Sigmoid colon (tissue), 7 donors: Measurements from ENCODE around the gene KIF26B. TPM values are rescaled to one million over a fixed set of nuclear protein-coding genes. Genes with fewer than 3 reads are reported as not detected.
"Not testable (repeated sequence)": the region's sequence is repeated elsewhere in the genome, so short reads cannot be mapped to it uniquely, and the experiment has no call there.

Experiments used
- DNase-seq: peaks from one replicate; pipeline ENCODE4 v3.0.0-alpha.2; 2019
- H3K27ac ChIP-seq, 4 donors: fragments of 200-600 bp; sonication (generic); one replicate each; pipeline ENCODE4 v1.5.1; 2016 to 2019; ENCODE audit warnings: mild to moderate bottlenecking in 1 of 4
- H3K27me3 ChIP-seq, 3 donors: fragments of 200-600 bp; sonication (generic); one replicate each; pipeline ENCODE4 v1.5.1; 2019; ENCODE audit warnings: mild to moderate bottlenecking in 1 of 3
- H3K36me3 ChIP-seq, 4 donors: fragments of 200-600 bp; sonication (generic); one replicate each; pipeline ENCODE4 v1.5.1; 2016 to 2019
- H3K4me1 ChIP-seq, 4 donors: fragments of 200-600 bp; sonication (generic); one replicate each; pipeline ENCODE4 v1.5.1; 2017 to 2019
- H3K4me3 ChIP-seq, 4 donors: fragments of 200-600 bp; sonication (generic); one replicate each; pipeline ENCODE4 v1.5.1; 2017 to 2019; ENCODE audit warnings: mild to moderate bottlenecking in 2 of 4, moderate library complexity in 1 of 4
- H3K9me3 ChIP-seq, 4 donors: fragments of 200-600 bp in 3 of 4; sonication (generic) in 3 of 4; one replicate each; pipeline versions ENCODE4 v1.5.1 to v1.6.1; 2013 to 2019
- EP300 ChIP-seq, 4 donors: sonication (generic); formaldehyde crosslinking; IDR thresholded peaks; one replicate each; pipeline ENCODE4 v1.6.1; 2017; ENCODE audit warnings: antibody characterized with exemption in 4 of 4
- POLR2A ChIP-seq, 2 donors: fragments of 450-650 bp; IDR thresholded peaks; one replicate each; pipeline ENCODE4 v1.6.1; 2016; ENCODE audit warnings: antibody characterized with exemption in 2 of 2, mild to moderate bottlenecking in 2 of 2, moderate library complexity in 2 of 2
- POLR2AphosphoS5 ChIP-seq, 4 donors: sonication (generic); formaldehyde crosslinking; IDR thresholded peaks; one replicate each; pipeline ENCODE4 v1.6.1; 2017; ENCODE audit warnings: antibody characterized with exemption in 4 of 4
- WGBS, 2 donors: extraction: QIAGEN DNeasy Blood & Tissue Kit; methylation state at CpG; one replicate each; pipeline ENCODE4 v1.1.7; 2013; 5-methylcytosine and 5-hydroxymethylcytosine counted together
- intact Hi-C: fragments of 100-400 bp; cut with DNase I; formaldehyde crosslinking; loops from one replicate; pipeline ENCODE4 v1.15.1; 2023
- polyA plus RNA-seq, 3 donors: library from polyadenylated mRNA; stranded (reverse); fragments of 200-250 nt; gene quantifications; one replicate each; pipeline ENCODE4 v1.2.3, GENCODE V29; 2013
- total RNA-seq, 4 donors: library from RNA; depleted of rRNA; stranded (reverse); fragments of >200 nt; gene quantifications; one replicate each; pipeline ENCODE4 v1.1.0, GENCODE V29; 2016
- TF ChIP-seq, protein P1 (sequence below), 4 experiments: fragments of 450-650 bp in 3 of 4; fragments of 200-600 bp in 1 of 4; IDR thresholded peaks; one replicate each; pipeline ENCODE4 v1.5.1; 2016 to 2019; ENCODE audit warnings: antibody characterized with exemption in 4 of 4, mild to moderate bottlenecking in 3 of 4, moderate library complexity in 2 of 4
- donor health status: healthy with polysubstance abuse.
- donor health status: Bipolar disorder and iron deficiency.
- donor health status: healthy.

KIF26B gene
- total and polyA plus RNA-seq, 7 donors, result under 0.01 to 5.5 (median 1.4) TPM; not detected in 1

DNA sequence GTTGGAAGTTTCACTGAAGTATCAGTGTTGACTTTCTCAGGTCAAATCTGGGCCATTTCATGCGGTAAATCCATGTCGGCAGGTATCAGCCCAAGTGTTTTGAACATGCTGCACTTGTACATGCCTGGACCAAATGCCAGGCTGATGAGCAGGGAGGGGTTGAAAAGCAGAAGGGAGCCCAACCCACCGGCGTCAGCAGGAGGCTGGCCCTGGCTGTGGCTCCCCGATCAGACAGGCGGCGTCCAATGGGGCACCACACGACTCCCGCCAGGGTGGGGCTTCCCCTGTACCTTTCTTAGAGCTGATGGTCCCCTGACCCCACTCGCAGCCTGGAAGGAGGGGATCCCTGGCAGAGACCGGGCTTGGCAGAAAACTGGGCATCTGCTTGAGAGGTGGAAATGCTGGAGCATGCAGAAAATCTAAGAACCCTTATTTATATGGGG is 540.0 kb downstream of the KIF26B start:
- no peak overlapping the region for H3K4me3 ChIP-seq
- intact Hi-C loops, result no loop called here
- H3K27me3 ChIP-seq, result no peaks in the 10 kb centered on the region
- no peak for DNase-seq
- no peaks in the 10 kb centered on the region for H3K4me1 ChIP-seq
- H3K9me3 ChIP-seq, result peaks cover 0 to 2% (median 0%) of the 10 kb centered on the region in 4 donors
- TF ChIP-seq POLR2AphosphoS5 (IDR thresholded peaks at IDR 0.05) (no peak), EP300 (IDR thresholded peaks at IDR 0.05) (no peak), POLR2A (IDR thresholded peaks at IDR 0.05) (no peak)
- TF ChIP-seq, protein P1, sequence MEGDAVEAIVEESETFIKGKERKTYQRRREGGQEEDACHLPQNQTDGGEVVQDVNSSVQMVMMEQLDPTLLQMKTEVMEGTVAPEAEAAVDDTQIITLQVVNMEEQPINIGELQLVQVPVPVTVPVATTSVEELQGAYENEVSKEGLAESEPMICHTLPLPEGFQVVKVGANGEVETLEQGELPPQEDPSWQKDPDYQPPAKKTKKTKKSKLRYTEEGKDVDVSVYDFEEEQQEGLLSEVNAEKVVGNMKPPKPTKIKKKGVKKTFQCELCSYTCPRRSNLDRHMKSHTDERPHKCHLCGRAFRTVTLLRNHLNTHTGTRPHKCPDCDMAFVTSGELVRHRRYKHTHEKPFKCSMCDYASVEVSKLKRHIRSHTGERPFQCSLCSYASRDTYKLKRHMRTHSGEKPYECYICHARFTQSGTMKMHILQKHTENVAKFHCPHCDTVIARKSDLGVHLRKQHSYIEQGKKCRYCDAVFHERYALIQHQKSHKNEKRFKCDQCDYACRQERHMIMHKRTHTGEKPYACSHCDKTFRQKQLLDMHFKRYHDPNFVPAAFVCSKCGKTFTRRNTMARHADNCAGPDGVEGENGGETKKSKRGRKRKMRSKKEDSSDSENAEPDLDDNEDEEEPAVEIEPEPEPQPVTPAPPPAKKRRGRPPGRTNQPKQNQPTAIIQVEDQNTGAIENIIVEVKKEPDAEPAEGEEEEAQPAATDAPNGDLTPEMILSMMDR (IDR thresholded peaks at IDR 0.05), result no peak
- no peaks in the 10 kb centered on the region for H3K36me3 ChIP-seq
- H3K27ac ChIP-seq, result no peak overlapping the region
- WGBS, 2 donors, result 70 to 84% methylated on average over 11 of the region's 11 CpGs

DNA sequence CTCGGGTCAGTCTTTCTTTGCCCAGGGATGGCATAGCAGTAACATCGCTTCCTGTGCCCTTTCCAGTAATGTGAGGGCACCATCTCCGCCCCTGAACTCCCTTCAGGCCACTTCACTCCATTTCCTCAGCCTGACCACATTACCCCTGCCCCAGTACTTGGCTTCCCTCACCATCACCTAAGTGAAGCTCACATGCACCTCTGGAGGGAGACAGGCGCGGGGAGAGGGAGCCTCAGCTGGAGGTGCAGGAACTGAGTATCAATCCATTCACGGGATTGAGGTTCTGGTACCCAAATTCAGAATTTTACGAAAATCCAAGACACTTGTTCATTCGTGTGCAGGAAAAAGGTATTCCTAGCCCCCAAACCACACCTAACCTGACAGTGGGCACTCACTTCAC is 540.4 kb downstream of the KIF26B start:
- Histone ChIP-seq H3K4me1 (no peaks in the 10 kb centered on the region), H3K27me3 (no peaks in the 10 kb centered on the region), H3K4me3 (no peak overlapping the region), H3K9me3 (peaks cover 0 to 2% (median 0%) of the 10 kb centered on the region in 4 donors), H3K36me3 (no peaks in the 10 kb centered on the region), H3K27ac (no peak overlapping the region)
- DNase-seq, result no peak
- TF ChIP-seq, protein P1 (IDR thresholded peaks at IDR 0.05), result no peak
- TF ChIP-seq POLR2A (IDR thresholded peaks at IDR 0.05) (no peak), EP300 (IDR thresholded peaks at IDR 0.05) (no peak), POLR2AphosphoS5 (IDR thresholded peaks at IDR 0.05) (no peak)
- intact Hi-C loops, result no loop called here
- WGBS, 2 donors, result 77 to 86% methylated on average over 8 of the region's 8 CpGs

DNA sequence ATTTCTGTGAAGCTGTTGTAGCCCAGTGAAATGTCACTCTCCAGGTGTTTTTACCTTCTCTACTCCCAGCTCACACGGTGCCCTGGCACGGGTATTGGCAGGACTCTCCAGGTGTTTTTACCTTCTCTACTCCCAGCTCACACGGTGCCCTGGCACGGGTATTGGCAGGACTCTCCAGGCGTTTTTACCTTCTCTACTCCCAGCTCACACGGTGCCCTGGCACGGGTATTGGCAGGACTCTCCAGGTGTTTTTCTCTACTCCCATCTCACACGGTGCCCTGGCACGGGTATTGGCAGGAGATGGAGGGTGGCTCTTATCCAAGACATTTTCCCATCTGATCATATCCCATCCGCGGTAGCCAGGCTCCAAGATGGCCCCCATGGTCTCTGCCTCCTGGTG is 540.9 kb downstream of the KIF26B start:
- H3K9me3 ChIP-seq, intact Hi-C loops, H3K4me3 ChIP-seq, H3K27ac ChIP-seq, H3K4me1 ChIP-seq, H3K36me3 ChIP-seq, DNase-seq, H3K27me3 ChIP-seq: not testable (repeated sequence)
- WGBS, 2 donors, result 90 to 94% methylated on average over 8 to 11 of the region's 11 CpGs

DNA sequence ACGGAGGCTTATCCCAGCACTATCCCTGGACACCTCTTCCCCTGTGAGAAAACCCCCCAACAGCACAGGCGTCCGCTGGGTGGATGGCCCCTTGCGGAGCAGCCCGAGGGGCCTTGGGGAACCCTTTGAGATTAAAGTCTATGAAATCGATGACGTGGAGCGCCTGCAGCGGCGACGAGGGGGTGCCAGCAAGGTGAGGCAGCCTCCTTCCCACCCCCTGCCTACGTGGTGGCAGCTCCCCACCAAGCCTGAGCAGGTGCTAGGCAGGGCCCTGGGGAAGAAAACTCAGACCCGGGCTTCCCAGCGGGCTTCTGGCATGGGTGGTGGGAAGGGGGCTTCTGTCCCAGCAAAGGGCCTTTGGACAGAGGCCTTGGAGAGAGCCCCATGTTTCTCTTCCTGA is 543.3 kb downstream of the KIF26B start:
- Histone ChIP-seq H3K36me3 (peaks cover 0 to 4% (median 0%) of the 10 kb centered on the region in 4 donors), H3K4me3 (no peak overlapping the region), H3K27ac (no peak overlapping the region), H3K9me3 (peaks cover 0 to 2% (median 0%) of the 10 kb centered on the region in 4 donors), H3K27me3 (no peaks in the 10 kb centered on the region), H3K4me1 (no peaks in the 10 kb centered on the region)
- TF ChIP-seq, protein P1 (IDR thresholded peaks at IDR 0.05), result no peak
- TF ChIP-seq POLR2A (IDR thresholded peaks at IDR 0.05), result no peak
- no peak for TF ChIP-seq EP300 (IDR thresholded peaks at IDR 0.05)
- TF ChIP-seq POLR2AphosphoS5 (IDR thresholded peaks at IDR 0.05), result no peak
- DNase-seq, result no peak
- 93 to 94% methylated on average over 14 of the region's 14 CpGs for WGBS, 2 donors
- intact Hi-C loops, result no loop called here

DNA sequence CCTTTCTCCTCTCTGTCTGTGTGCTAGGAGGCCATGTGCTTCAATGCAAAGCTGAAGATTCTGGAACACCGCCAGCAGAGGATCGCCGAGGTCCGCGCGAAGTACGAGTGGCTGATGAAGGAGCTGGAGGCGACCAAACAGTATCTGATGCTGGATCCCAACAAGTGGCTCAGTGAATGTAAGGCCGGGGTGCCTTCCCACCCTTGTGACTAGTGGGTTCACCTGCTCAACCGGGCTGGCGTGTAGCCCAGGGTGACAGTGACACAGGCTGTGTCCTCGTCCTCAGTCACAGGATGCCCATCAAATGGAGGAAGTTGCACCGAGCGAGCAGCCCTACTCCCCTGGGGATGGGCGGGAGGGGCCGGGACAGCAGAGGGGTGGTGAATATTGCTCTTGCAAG is 544.1 kb downstream of the KIF26B start:
- no peak for DNase-seq
- Histone ChIP-seq H3K9me3 (peaks cover 0 to 2% (median 0%) of the 10 kb centered on the region in 4 donors), H3K27ac (no peak overlapping the region), H3K27me3 (no peaks in the 10 kb centered on the region), H3K4me1 (no peaks in the 10 kb centered on the region), H3K4me3 (no peak overlapping the region), H3K36me3 (peaks cover 0 to 4% (median 0%) of the 10 kb centered on the region in 4 donors)
- TF ChIP-seq EP300 (IDR thresholded peaks at IDR 0.05), result no peak
- TF ChIP-seq POLR2A (IDR thresholded peaks at IDR 0.05), result no peak
- WGBS, 2 donors, result 84 to 94% methylated on average over 16 of the region's 16 CpGs
- intact Hi-C loops, result no loop called here

DNA sequence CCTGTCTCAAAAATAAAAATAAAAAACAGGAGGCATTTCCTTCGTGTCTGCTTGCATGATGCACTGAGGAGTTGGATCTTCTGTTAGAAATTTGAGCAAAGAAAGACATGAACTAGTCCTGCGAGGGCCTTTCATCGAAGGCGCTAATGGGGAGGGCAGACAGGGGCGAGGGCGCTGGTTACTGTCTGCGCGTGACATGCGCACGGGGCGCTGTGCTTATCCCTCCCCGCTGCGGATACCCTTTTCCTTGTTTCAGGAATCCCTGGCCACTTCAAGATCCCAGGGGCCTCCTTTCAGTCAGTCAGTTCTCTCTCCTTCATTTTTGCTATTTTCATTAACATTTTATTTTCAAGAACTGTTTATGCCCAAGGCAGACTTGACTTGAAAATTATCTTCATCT is 545.8 kb downstream of the KIF26B start:
- DNase-seq, result no peak
- no peak overlapping the region for H3K27ac ChIP-seq
- WGBS, 2 donors, result 93 to 95% methylated on average over 13 of the region's 13 CpGs
- intact Hi-C loops, result no loop called here
- H3K27me3 ChIP-seq, result no peaks in the 10 kb centered on the region
- no peaks in the 10 kb centered on the region for H3K4me1 ChIP-seq
- no peak for TF ChIP-seq EP300 (IDR thresholded peaks at IDR 0.05)
- no peak for TF ChIP-seq POLR2A (IDR thresholded peaks at IDR 0.05)
- TF ChIP-seq, protein P1 (IDR thresholded peaks at IDR 0.05), result no peak
- no peak for TF ChIP-seq POLR2AphosphoS5 (IDR thresholded peaks at IDR 0.05)
- no peak overlapping the region for H3K4me3 ChIP-seq
- peaks cover 0 to 4% (median 0%) of the 10 kb centered on the region in 4 donors for H3K36me3 ChIP-seq
- peaks cover 0 to 2% (median 0%) of the 10 kb centered on the region in 4 donors for H3K9me3 ChIP-seq
